Tibial nerve (tissue), 4 donors: ENCODE results near the gene KMT2D. TPM values are rescaled to one million over a fixed set of nuclear protein-coding genes. Genes with fewer than 3 reads are reported as not detected.

Experiments used
- DNase-seq, 2 donors: peaks; one replicate each; pipeline ENCODE4 v3.0.0-alpha.2; 2019; ENCODE audit warnings: low spot score in 2 of 2
- H3K27ac ChIP-seq, 4 donors: fragments of 200-600 bp; sonication (generic) in 3 of 4; one replicate each; pipeline ENCODE4 v1.5.1; 2017 to 2019; ENCODE audit warnings: mild to moderate bottlenecking in 1 of 4
- H3K27me3 ChIP-seq, 2 donors: fragments of 200-600 bp; sonication (generic) in 1 of 2; one replicate each; pipeline versions ENCODE4 v1.5.1 to v1.6.0; 2017 to 2019
- H3K36me3 ChIP-seq, 3 donors: fragments of 200-600 bp; sonication (generic); one replicate each; pipeline ENCODE4 v1.5.1; 2018 to 2019
- H3K4me1 ChIP-seq, 4 donors: fragments of 200-600 bp; sonication (generic) in 3 of 4; one replicate each; pipeline ENCODE4 v1.5.1; 2017 to 2019
- H3K4me3 ChIP-seq, 4 donors: fragments of 200-600 bp; sonication (generic) in 3 of 4; one replicate each; pipeline ENCODE4 v1.5.1; 2017 to 2019; ENCODE audit warnings: mild to moderate bottlenecking in 1 of 4, moderate library complexity in 1 of 4
- H3K9me3 ChIP-seq, 4 donors: fragments of 200-600 bp; sonication (generic) in 3 of 4; one replicate each; pipeline ENCODE4 v1.5.1; 2017 to 2019
- EP300 ChIP-seq, 2 donors: sonication (generic); formaldehyde crosslinking; IDR thresholded peaks; one replicate each; pipeline ENCODE4 v1.6.1; 2017; ENCODE audit warnings: antibody characterized with exemption in 2 of 2, mild to moderate bottlenecking in 1 of 2
- POLR2A ChIP-seq, 2 donors: fragments of 450-650 bp; IDR thresholded peaks; one replicate each; pipeline ENCODE4 v1.6.1; 2017; ENCODE audit warnings: antibody characterized with exemption in 2 of 2, mild to moderate bottlenecking in 2 of 2, moderate library complexity in 2 of 2
- WGBS, 2 donors: methylation state at CpG; one replicate each; pipeline ENCODE4 v1.1.5; 2018; 5-methylcytosine and 5-hydroxymethylcytosine counted together
- total RNA-seq, 4 donors: library from RNA; depleted of rRNA; stranded (reverse); fragments of >200 nt; gene quantifications; one replicate each; pipeline ENCODE4 v1.1.0, GENCODE V29; 2016
- TF ChIP-seq, protein P1 (sequence below), 5 experiments: fragments of 200-600 bp in 3 of 5; fragments of 450-650 bp in 2 of 5; sonication (generic) in 3 of 5; IDR thresholded peaks; one replicate each; pipeline ENCODE4 v1.5.1; 2016 to 2019; ENCODE audit warnings: antibody characterized with exemption in 5 of 5, mild to moderate bottlenecking in 3 of 5, moderate library complexity in 2 of 5

KMT2D gene
- total RNA-seq, 4 donors from 2014 or later = 53.5 to 102 (median 76.9) TPM

DNA sequence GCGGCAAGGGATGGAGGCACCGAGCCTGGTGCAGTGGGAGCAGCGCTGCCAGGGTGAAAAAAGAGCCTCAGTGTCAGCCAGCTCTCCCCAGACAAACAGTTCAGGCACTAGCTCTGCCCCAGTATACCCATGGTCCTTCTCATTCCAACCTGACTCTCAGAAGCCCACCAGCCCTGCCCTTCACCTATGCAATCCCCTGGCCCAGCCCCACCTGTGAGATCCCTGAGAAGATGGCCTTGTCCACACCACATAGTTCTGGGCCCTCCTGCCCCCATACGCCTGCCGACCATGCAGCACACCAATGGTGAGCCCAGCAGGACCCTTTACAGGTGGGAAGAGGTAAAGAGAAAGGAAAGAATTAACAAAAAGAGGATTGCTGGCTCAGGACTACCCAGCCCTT, 6.5 kb downstream of the KMT2D start:
- no peak overlapping the region for H3K4me3 ChIP-seq
- TF ChIP-seq POLR2A (IDR thresholded peaks at IDR 0.05) (no peak), EP300 (IDR thresholded peaks at IDR 0.05) (no peak)
- TF ChIP-seq, protein P1, sequence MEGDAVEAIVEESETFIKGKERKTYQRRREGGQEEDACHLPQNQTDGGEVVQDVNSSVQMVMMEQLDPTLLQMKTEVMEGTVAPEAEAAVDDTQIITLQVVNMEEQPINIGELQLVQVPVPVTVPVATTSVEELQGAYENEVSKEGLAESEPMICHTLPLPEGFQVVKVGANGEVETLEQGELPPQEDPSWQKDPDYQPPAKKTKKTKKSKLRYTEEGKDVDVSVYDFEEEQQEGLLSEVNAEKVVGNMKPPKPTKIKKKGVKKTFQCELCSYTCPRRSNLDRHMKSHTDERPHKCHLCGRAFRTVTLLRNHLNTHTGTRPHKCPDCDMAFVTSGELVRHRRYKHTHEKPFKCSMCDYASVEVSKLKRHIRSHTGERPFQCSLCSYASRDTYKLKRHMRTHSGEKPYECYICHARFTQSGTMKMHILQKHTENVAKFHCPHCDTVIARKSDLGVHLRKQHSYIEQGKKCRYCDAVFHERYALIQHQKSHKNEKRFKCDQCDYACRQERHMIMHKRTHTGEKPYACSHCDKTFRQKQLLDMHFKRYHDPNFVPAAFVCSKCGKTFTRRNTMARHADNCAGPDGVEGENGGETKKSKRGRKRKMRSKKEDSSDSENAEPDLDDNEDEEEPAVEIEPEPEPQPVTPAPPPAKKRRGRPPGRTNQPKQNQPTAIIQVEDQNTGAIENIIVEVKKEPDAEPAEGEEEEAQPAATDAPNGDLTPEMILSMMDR (IDR thresholded peaks at IDR 0.05) = no peak
- DNase-seq = no peak
- H3K36me3 ChIP-seq = peaks cover 6 to 57% (median 43%) of the 10 kb centered on the region in 3 donors
- peaks cover 0 to 42% (median 37%) of the 10 kb centered on the region in 4 donors for H3K4me1 ChIP-seq
- no peaks in the 10 kb centered on the region for H3K27me3 ChIP-seq
- WGBS, 2 donors = 93% methylated on average over 5 of the region's 5 CpGs
- no peaks in the 10 kb centered on the region for H3K9me3 ChIP-seq
- H3K27ac ChIP-seq = no peak overlapping the region

DNA sequence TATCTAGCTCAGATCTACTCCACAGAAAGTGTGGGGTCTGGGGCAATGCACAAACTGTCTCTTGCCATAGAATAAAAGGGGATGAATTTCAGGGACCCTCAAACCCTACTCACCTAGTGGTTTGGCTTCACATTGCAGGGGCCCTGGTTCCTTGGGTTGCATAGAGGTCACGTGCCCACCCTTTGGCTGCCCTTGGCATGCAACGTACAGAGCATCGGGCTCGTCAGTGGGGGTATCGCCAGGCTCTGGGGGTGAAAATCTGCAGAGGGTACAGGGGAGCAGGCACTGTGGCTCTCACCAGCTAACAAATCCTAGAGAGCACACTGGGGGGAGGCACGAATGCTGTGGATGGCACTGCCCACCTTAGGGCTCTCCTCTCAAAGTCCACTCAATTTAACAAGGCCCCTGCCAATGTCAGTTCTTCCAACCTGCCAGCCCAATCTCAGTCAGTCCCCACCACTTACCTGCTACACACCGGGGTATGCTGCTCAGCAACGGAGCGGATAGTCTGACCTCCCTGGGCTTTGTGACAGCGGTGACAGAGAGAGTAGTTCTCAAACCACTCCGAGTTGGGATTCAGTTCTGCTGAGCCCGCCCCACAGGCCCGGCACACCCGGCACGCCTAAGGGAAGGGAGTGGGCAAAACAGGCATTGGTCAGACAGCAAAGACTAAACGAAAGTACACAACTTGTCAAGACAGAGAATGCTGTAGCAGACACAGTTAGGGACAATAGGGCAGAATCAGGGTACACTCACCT, 8.0 kb downstream of the KMT2D start:
- Histone ChIP-seq H3K27me3 (no peaks in the 10 kb centered on the region), H3K36me3 (peaks cover 6 to 72% (median 57%) of the 10 kb centered on the region in 3 donors), H3K9me3 (no peaks in the 10 kb centered on the region), H3K4me3 (no peak overlapping the region), H3K4me1 (peaks cover 0 to 28% (median 26%) of the 10 kb centered on the region in 4 donors), H3K27ac (no peak overlapping the region)
- 76 to 80% methylated on average over 15 to 16 of the region's 16 CpGs for WGBS, 2 donors
- no peak for DNase-seq
- TF ChIP-seq EP300 (IDR thresholded peaks at IDR 0.05) (no peak), POLR2A (IDR thresholded peaks at IDR 0.05) (no peak)

DNA sequence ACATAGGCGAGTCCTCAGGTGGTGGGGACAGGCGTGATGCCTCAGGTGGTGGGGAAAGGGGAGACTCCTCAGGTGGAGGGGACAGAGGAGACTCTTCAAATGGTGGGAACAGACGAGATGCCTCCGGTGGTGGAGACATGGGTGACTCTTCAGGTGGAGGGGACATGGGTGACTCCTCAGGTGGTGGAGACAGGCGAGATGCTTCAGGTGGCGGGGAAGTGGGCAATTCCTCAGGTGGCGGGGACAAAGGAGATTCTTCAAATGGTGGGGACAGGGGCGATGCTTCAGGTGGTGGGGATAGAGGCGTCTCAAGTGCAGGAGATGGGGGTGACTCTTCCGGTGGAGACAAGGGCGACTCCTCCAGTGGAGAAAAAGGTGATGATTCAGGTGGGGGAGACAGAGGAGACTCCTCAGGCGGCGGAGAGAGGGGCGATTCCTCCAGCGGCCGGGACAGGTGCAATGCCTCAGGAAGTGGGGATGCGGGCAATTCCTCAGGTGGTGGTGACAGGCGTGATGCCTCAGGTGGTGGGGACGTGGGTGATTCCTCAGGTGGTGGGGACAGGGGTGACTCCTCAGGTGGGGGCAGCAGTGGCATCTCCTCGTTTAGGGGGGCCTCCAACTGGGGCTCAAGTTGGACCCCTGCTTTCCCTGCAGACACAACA, 8.7 kb downstream of the KMT2D start:
- WGBS, 2 donors = 87 to 89% methylated on average over 20 of the region's 20 CpGs
- TF ChIP-seq, protein P1 (IDR thresholded peaks at IDR 0.05) = no peak
- H3K36me3 ChIP-seq = peaks cover 6 to 79% (median 64%) of the 10 kb centered on the region in 3 donors
- no peak overlapping the region for H3K4me3 ChIP-seq
- H3K27me3 ChIP-seq = no peaks in the 10 kb centered on the region
- H3K4me1 ChIP-seq = peaks cover 0 to 20% (median 18%) of the 10 kb centered on the region in 4 donors
- H3K9me3 ChIP-seq = no peaks in the 10 kb centered on the region
- no peak for DNase-seq
- H3K27ac ChIP-seq = no peak overlapping the region

DNA sequence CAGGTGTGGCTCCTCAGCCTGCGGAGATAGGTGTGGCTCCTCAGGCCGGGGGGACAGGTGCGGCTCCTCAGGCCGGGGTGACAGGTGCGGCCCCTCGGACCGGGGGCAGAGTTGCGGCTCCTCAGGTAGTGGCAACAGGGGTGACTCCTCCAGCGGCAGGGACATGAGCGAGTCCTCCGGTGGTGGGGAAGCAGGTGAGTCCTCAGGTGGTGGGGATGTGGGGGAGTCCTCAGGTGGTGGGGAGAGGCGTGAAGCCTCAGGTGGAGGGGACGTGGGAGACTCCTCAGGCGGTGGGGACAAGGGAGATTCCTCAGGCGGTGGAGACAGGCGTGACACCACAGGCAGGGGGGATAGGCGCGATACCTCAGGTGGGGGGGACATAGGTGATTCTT, 9.2 kb downstream of the KMT2D start:
- no peak for DNase-seq
- no peaks in the 10 kb centered on the region for H3K9me3 ChIP-seq
- no peak for TF ChIP-seq POLR2A (IDR thresholded peaks at IDR 0.05)
- no peak for TF ChIP-seq EP300 (IDR thresholded peaks at IDR 0.05)
- TF ChIP-seq, protein P1 (IDR thresholded peaks at IDR 0.05) = no peak
- peaks cover 0 to 15% (median 13%) of the 10 kb centered on the region in 4 donors for H3K4me1 ChIP-seq
- 92 to 95% methylated on average over 18 of the region's 18 CpGs for WGBS, 2 donors
- H3K36me3 ChIP-seq = peaks cover 6 to 84% (median 68%) of the 10 kb centered on the region in 3 donors
- no peak overlapping the region for H3K4me3 ChIP-seq
- no peaks in the 10 kb centered on the region for H3K27me3 ChIP-seq
- H3K27ac ChIP-seq = no peak overlapping the region

DNA sequence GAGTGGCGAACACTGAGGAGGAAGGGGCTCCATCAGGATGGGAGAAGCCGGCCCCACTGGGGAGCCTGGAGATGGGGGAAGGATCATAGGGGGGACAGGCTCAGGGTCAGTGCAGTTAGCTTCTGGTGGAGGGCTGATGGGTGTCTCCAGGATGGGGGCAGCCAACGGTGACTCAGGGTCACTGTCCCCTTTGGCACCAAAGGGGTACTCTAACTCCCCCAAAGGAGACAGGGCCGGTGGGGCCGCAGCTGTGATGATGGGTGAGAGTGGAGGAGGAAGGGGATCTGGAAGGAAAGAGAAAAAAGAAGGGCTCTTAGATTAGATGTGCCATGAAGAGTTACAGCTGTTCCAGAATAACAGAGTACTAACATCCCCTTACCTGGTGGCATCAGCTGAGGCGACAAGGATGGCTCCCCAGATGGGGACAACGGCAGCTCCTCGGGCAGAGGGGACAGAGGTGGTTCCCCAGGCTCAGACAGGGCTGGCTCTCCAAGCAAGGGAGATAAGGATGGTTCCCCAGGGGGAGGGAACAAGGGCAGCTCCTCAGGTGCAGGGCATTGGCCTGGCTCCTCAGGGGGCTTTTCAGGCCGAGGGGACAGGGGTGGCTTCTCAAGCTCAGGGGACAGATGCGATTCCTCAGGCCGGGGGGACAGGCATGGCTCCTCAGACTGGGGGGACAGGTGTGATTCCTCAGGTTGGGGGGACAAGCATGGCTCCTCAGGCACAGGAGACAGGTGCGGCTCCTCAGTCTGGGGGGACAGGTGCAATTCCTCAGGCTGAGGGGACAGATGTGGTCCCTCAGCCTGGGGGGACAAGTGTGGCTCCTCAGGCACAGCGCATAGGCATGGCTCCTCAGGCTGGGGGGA, 9.9 kb downstream of the KMT2D start:
- Histone ChIP-seq H3K9me3 (no peaks in the 10 kb centered on the region), H3K4me1 (peaks cover 0 to 9% (median 7%) of the 10 kb centered on the region in 4 donors), H3K27me3 (no peaks in the 10 kb centered on the region), H3K27ac (no peak overlapping the region), H3K4me3 (no peak overlapping the region), H3K36me3 (peaks cover 9 to 91% (median 74%) of the 10 kb centered on the region in 3 donors)
- 93 to 94% methylated on average over 13 of the region's 13 CpGs for WGBS, 2 donors
- TF ChIP-seq EP300 (IDR thresholded peaks at IDR 0.05) (no peak), POLR2A (IDR thresholded peaks at IDR 0.05) (no peak)
- TF ChIP-seq, protein P1 (IDR thresholded peaks at IDR 0.05) = no peak
- no peak for DNase-seq
